ENCODE measurements around the gene SLC12A8.

- TF ChIP-seq, protein P1, sequence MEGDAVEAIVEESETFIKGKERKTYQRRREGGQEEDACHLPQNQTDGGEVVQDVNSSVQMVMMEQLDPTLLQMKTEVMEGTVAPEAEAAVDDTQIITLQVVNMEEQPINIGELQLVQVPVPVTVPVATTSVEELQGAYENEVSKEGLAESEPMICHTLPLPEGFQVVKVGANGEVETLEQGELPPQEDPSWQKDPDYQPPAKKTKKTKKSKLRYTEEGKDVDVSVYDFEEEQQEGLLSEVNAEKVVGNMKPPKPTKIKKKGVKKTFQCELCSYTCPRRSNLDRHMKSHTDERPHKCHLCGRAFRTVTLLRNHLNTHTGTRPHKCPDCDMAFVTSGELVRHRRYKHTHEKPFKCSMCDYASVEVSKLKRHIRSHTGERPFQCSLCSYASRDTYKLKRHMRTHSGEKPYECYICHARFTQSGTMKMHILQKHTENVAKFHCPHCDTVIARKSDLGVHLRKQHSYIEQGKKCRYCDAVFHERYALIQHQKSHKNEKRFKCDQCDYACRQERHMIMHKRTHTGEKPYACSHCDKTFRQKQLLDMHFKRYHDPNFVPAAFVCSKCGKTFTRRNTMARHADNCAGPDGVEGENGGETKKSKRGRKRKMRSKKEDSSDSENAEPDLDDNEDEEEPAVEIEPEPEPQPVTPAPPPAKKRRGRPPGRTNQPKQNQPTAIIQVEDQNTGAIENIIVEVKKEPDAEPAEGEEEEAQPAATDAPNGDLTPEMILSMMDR (IDR thresholded peaks at IDR 0.05): no peak
- TF ChIP-seq POLR2A (IDR thresholded peaks at IDR 0.05): no peak
These were observed 110.1 kb downstream of the SLC12A8 start for GRCh38 chr3:125102470-125102869.

Data from adrenal gland (tissue), 5 donors.